Sigmoid colon (tissue), 4 donors: ENCODE results near the gene ENDOU.

ENCODE experiments used
- CTCF ChIP-seq, 4 experiments: fragments of 450-650 bp in 3 of 4; fragments of 200-600 bp in 1 of 4; IDR thresholded peaks; one replicate each; pipeline ENCODE4 v1.5.1; 2016 to 2019; ENCODE audit warnings: antibody characterized with exemption in 4 of 4, mild to moderate bottlenecking in 3 of 4, moderate library complexity in 2 of 4
- EP300 ChIP-seq, 4 donors: sonication (generic); formaldehyde crosslinking; IDR thresholded peaks; one replicate each; pipeline ENCODE4 v1.6.1; 2017; ENCODE audit warnings: antibody characterized with exemption in 4 of 4
- POLR2A ChIP-seq, 2 donors: fragments of 450-650 bp; IDR thresholded peaks; one replicate each; pipeline ENCODE4 v1.6.1; 2016; ENCODE audit warnings: antibody characterized with exemption in 2 of 2, mild to moderate bottlenecking in 2 of 2, moderate library complexity in 2 of 2
- POLR2AphosphoS5 ChIP-seq, 4 donors: sonication (generic); formaldehyde crosslinking; IDR thresholded peaks; one replicate each; pipeline ENCODE4 v1.6.1; 2017; ENCODE audit warnings: antibody characterized with exemption in 4 of 4

- no peak for TF ChIP-seq CTCF (IDR thresholded peaks at IDR 0.05)
- TF ChIP-seq POLR2A (IDR thresholded peaks at IDR 0.05) = no peak
- no peak for TF ChIP-seq EP300 (IDR thresholded peaks at IDR 0.05)
- no peak for TF ChIP-seq POLR2AphosphoS5 (IDR thresholded peaks at IDR 0.05)
Observed at GRCh38 chr12:47714826-47715386, 10.4 kb downstream of the ENDOU start.
